ENCODE results near the gene RGCC.

RGCC gene

GRCh38 chr13:41470196-41470595, 12.8 kb downstream of the RGCC start:
- H3K27me3 ChIP-seq = no peaks in the 10 kb centered on the region
- no peaks in the 10 kb centered on the region for H3K36me3 ChIP-seq
- H3K4me3 ChIP-seq = no peak overlapping the region
- no peaks in the 10 kb centered on the region for H3K9me3 ChIP-seq
- H3K27ac ChIP-seq = no peak overlapping the region
- H4K20me1 ChIP-seq = no peaks in the 10 kb centered on the region
- peaks cover 23% of the 10 kb centered on the region for H3K4me1 ChIP-seq
- H3K4me2 ChIP-seq = no peak overlapping the region
- no peak for TF ChIP-seq Cebpa-rat (IDR thresholded peaks at IDR 0.05)
- no peak overlapping the region for H3K9ac ChIP-seq

DNA sequence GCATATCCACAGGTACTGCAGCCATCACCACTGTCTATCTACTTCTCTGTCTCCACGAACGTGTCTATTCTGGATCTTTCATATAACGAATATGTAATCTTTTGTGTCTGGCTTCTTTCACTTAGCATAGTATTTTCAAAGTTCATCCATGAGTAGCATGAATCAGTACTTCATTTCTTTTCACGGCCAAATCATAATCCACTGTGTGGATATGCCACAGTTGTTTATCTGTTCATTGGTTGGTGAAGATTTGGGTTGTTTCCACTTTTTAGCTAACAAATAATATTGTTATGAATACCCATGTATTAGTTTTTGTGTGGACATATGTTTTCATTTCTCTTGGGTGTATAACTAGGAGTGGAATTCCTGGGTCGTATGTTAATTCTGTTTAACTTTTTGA, 14.4 kb downstream of the RGCC start:
- Histone ChIP-seq H3K4me3 (no peak overlapping the region), H3K4me1 (peaks cover 9% of the 10 kb centered on the region; the same call in 1 of the 2 replicates), H3K4me2 (no peak overlapping the region), H3K9me3 (no peaks in the 10 kb centered on the region), H3K27me3 (no peaks in the 10 kb centered on the region), H4K20me1 (no peaks in the 10 kb centered on the region), H3K27ac (no peak overlapping the region), H3K9ac (no peak overlapping the region), H3K36me3 (no peaks in the 10 kb centered on the region)
- TF ChIP-seq Cebpa-rat (IDR thresholded peaks at IDR 0.05) = no peak

GRCh38 chr13:41487222-41487621, 29.9 kb downstream of the RGCC start:
- Histone ChIP-seq H3K27ac (no peak overlapping the region), H3K4me1 (peaks cover 1% of the 10 kb centered on the region; the same call in 1 of the 2 replicates), H3K27me3 (no peaks in the 10 kb centered on the region), H3K36me3 (no peaks in the 10 kb centered on the region), H3K9ac (no peak overlapping the region), H4K20me1 (no peaks in the 10 kb centered on the region), H3K9me3 (no peaks in the 10 kb centered on the region), H3K4me3 (no peak overlapping the region), H3K4me2 (no peak overlapping the region)
- no peak for TF ChIP-seq Cebpa-rat (IDR thresholded peaks at IDR 0.05)

DNA sequence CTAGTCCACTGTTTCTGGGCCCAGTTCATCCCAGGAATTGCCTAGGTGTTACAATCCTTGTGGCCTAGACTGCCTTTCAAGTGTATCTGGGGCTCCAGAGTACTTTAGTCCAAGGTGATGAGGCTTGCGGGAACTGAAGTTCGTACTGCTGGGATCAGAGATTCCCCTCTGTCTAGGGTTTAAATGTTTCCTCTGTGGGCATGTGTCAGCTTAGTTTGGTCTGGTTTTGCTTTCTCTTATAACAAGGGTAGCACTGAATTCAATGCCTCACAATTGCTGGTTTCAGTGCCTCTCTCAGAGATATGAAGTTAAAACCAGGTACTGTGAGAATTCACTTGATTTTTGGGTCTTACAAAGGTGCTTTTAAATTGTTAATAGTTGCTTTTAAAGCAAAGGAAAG, 30.8 kb downstream of the RGCC start:
- no peak overlapping the region for H3K9ac ChIP-seq
- no peak for TF ChIP-seq Cebpa-rat (IDR thresholded peaks at IDR 0.05)

DNA sequence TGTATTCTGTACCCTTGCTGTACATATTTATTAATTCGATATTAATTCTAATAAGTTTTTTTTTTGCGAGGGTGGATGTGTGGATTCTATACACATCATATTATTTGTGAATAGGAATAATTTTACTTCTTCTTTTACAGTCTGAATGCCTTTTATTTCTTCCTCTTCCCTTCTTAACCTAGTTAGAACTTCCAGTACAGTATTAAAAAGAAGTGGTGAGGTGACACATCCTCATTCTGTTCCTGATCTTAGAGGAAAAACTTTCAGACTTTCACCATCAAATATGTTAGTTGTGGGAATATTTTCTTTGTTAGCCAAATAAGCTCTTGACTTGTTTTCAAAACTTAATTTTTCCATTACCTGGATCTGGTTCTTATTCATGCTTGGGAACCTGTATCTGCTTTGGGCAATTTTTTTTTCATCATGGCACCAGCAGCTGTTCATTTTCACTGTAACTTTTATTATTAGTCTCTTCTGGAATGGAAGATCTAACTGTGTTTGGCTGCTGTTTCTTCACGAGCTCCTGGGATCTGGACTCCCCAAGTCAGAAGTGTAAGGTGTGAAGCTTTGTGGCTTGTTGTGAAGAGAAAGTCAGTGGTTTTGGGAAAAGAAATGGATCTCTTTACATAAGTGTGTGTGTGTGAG, 33.1 kb downstream of the RGCC start:
- Histone ChIP-seq H3K4me2 (no peak overlapping the region), H3K27ac (no peak overlapping the region), H3K27me3 (no peaks in the 10 kb centered on the region), H4K20me1 (no peaks in the 10 kb centered on the region), H3K9me3 (no peaks in the 10 kb centered on the region), H3K36me3 (no peaks in the 10 kb centered on the region), H3K4me3 (no peak overlapping the region), H3K9ac (no peak overlapping the region), H3K4me1 (peaks cover 14% of the 10 kb centered on the region)
- no peak for TF ChIP-seq Cebpa-rat (IDR thresholded peaks at IDR 0.05)

More for the DNA sequence above, 30.8 kb downstream of the RGCC start:
- no peak overlapping the region for H3K27ac ChIP-seq
- H3K4me2 ChIP-seq = no peak overlapping the region
- H3K27me3 ChIP-seq = no peaks in the 10 kb centered on the region
- H3K4me1 ChIP-seq = peaks cover 10% of the 10 kb centered on the region
- no peaks in the 10 kb centered on the region for H4K20me1 ChIP-seq
- no peak overlapping the region for H3K4me3 ChIP-seq
- H3K9me3 ChIP-seq = no peaks in the 10 kb centered on the region
- H3K36me3 ChIP-seq = no peaks in the 10 kb centered on the region

GRCh38 chr13:41491436-41491835, 34.1 kb downstream of the RGCC start:
- no peak for TF ChIP-seq Cebpa-rat (IDR thresholded peaks at IDR 0.05)
- H3K9ac ChIP-seq = no peak overlapping the region
- peaks cover 14% of the 10 kb centered on the region for H3K4me1 ChIP-seq
- H3K27me3 ChIP-seq = no peaks in the 10 kb centered on the region
- no peaks in the 10 kb centered on the region for H4K20me1 ChIP-seq
- H3K4me3 ChIP-seq = no peak overlapping the region
- no peaks in the 10 kb centered on the region for H3K9me3 ChIP-seq
- H3K27ac ChIP-seq = no peak overlapping the region
- H3K4me2 ChIP-seq = no peak overlapping the region
- H3K36me3 ChIP-seq = no peaks in the 10 kb centered on the region

DNA sequence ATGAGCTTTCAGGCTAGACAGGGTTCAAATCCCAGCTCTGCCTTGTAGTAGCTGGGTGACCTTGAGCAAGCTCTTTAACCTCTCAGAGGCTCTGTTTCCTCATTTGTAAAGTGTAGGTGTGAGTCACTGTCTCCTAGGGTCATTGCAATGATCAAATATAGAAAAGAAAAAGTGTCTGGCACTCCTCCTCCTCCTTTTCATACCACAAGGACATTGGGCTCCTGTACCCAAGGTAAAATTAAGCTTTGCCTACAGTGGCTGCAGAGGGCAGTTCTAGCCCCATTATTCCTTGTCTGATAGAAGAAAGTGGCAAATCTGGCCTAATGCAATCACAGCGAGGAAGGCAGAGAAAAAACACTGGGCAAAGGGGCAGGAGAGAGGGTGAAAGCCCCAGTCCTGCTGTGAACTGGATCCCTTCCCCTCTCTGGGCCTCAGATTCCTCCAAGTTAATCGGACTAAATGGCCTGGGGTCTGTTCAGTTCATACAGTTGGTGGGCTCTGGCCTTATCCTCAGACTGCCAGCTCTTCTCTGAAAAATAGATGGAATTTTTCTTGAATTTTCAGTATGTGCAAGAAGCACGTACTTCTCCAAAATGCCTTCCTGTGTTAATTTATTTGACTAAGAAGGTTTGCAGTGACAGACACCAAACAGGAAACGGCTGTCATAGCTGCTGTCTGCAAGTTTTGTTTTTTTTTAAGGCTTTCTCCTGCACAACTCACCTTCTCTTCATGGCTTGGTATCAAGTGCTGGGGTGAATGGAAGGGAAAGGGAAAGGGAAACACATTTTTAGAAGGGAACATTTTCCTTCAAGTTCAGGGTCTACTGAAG, 35.3 kb downstream of the RGCC start:
- Histone ChIP-seq H3K4me2 (peak overlapping the region; percentile 28), H3K4me3 (no peak overlapping the region)

GRCh38 chr13:41494202-41494601, 36.9 kb downstream of the RGCC start:
- no peak overlapping the region for H3K4me2 ChIP-seq
- no peak overlapping the region for H3K27ac ChIP-seq
- H4K20me1 ChIP-seq = no peaks in the 10 kb centered on the region
- no peak overlapping the region for H3K4me3 ChIP-seq
- no peak overlapping the region for H3K9ac ChIP-seq
- no peaks in the 10 kb centered on the region for H3K9me3 ChIP-seq
- no peaks in the 10 kb centered on the region for H3K27me3 ChIP-seq
- H3K4me1 ChIP-seq = peaks cover 14% of the 10 kb centered on the region
- no peak for TF ChIP-seq Cebpa-rat (IDR thresholded peaks at IDR 0.05)
- no peaks in the 10 kb centered on the region for H3K36me3 ChIP-seq

More for the DNA sequence above, 35.3 kb downstream of the RGCC start:
- no peak for TF ChIP-seq Cebpa-rat (IDR thresholded peaks at IDR 0.05)
- no peak overlapping the region for H3K27ac ChIP-seq
- H4K20me1 ChIP-seq = no peaks in the 10 kb centered on the region
- H3K27me3 ChIP-seq = no peaks in the 10 kb centered on the region
- no peak overlapping the region for H3K9ac ChIP-seq
- peaks cover 14% of the 10 kb centered on the region for H3K4me1 ChIP-seq
- no peaks in the 10 kb centered on the region for H3K9me3 ChIP-seq
- H3K36me3 ChIP-seq = no peaks in the 10 kb centered on the region

DNA sequence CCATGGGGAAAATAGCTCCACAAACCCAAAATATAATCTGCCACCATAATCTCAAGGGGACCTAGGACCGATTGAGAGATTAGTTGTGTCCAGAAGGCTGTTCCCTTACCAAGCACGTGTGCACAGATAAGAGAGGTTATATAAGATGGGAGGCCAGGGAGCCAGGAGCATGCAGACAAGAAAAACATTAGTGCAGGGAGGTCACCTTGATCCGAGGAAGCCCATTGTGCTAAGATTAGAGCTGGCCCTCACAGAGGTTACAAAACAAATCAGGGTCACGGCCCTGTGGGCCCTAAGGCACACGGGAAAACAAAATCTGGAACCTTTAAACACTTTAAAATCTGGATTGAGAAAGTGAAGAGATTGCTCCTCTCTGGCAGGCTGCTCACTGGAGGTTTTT, 37.7 kb downstream of the RGCC start:
- H3K27me3 ChIP-seq = no peaks in the 10 kb centered on the region
- H3K4me1 ChIP-seq = peaks cover 14% of the 10 kb centered on the region
- no peak overlapping the region for H3K4me2 ChIP-seq
- TF ChIP-seq Cebpa-rat (IDR thresholded peaks at IDR 0.05) = no peak
- H3K9ac ChIP-seq = no peak overlapping the region
- no peaks in the 10 kb centered on the region for H4K20me1 ChIP-seq
- no peaks in the 10 kb centered on the region for H3K9me3 ChIP-seq
- no peak overlapping the region for H3K4me3 ChIP-seq
- H3K27ac ChIP-seq = no peak overlapping the region
- H3K36me3 ChIP-seq = no peaks in the 10 kb centered on the region
